Uterus (tissue), 4 donors: ENCODE results near the gene NOC4L. TPM values are rescaled to one million over a fixed set of nuclear protein-coding genes. Genes with fewer than 3 reads are reported as not detected.
"Not testable (repeated sequence)": the region's sequence is repeated elsewhere in the genome, so short reads cannot be mapped to it uniquely, and the experiment has no call there.

Source experiments
- DNase-seq, 2 donors: peaks; one replicate each; pipeline ENCODE4 v3.0.0-alpha.2; 2019 to 2020
- H3K27ac ChIP-seq, 2 donors: fragments of 200-600 bp; sonication (generic); 1 replicate in 1 of 2; 2 replicates in 1 of 2; pipeline ENCODE4 v1.5.1; 2016 to 2018
- H3K27me3 ChIP-seq, 2 donors: fragments of 200-600 bp; sonication (generic); one replicate each; pipeline ENCODE4 v1.5.1; 2018 to 2019; ENCODE audit warnings: control low read depth in 1 of 2
- H3K36me3 ChIP-seq, 2 donors: fragments of 200-600 bp; sonication (generic); one replicate each; pipeline ENCODE4 v1.5.1; 2019; ENCODE audit warnings: control low read depth in 1 of 2
- H3K4me1 ChIP-seq, 2 donors: fragments of 200-600 bp; sonication (generic); one replicate each; pipeline ENCODE4 v1.5.1; 2018 to 2019; ENCODE audit warnings: control low read depth in 1 of 2
- H3K4me3 ChIP-seq, 2 donors: fragments of 200-600 bp; sonication (generic); 1 replicate in 1 of 2; 2 replicates in 1 of 2; pipeline ENCODE4 v1.5.1; 2018 to 2019; ENCODE audit warnings: mild to moderate bottlenecking in 1 of 2
- H3K9me3 ChIP-seq, 2 donors: fragments of 200-600 bp; sonication (generic); one replicate each; pipeline ENCODE4 v1.5.1; 2019; ENCODE audit warnings: control low read depth in 1 of 2
- CTCF ChIP-seq, 4 experiments: fragments of 200-600 bp in 2 of 4; fragments of 450-650 bp in 2 of 4; sonication (generic) in 2 of 4; IDR thresholded peaks; one replicate each; pipeline ENCODE4 v1.5.1; 2016 to 2019; ENCODE audit warnings: antibody characterized with exemption in 4 of 4, mild to moderate bottlenecking in 2 of 4, moderate library complexity in 1 of 4
- POLR2A ChIP-seq, 2 donors: fragments of 450-650 bp; IDR thresholded peaks; one replicate each; pipeline ENCODE4 v1.6.1; 2016; ENCODE audit warnings: antibody characterized with exemption in 2 of 2, mild to moderate bottlenecking in 1 of 2, moderate library complexity in 1 of 2
- intact Hi-C: fragments of 100-400 bp; cut with DNase I; formaldehyde crosslinking; loops from one replicate; pipeline ENCODE4 v1.15.1; 2023; ENCODE audit warnings: low total_unique reads
- total RNA-seq, 4 donors: library from RNA; depleted of rRNA in 3 of 4; stranded (reverse); fragments of >200 nt in 3 of 4; gene quantifications; one replicate each; pipeline versions ENCODE4 v1.1.0 to v1.2.4, GENCODE V29; 2014 to 2023
- donor health status: DM: yes; HTN: yes; CAD: no.

Gene NOC4L
- total RNA-seq, 4 donors from 2014 or later, result 9.4 to 15.4 TPM; not detected in 2

- intact Hi-C loops, result no loop called here
- Histone ChIP-seq H3K36me3 (no peaks in the 10 kb centered on the region), H3K9me3 (no peaks in the 10 kb centered on the region), H3K4me3 (no peak overlapping the region), H3K27me3 (no peaks in the 10 kb centered on the region), H3K4me1 (peaks cover 0 to 9% of the 10 kb centered on the region in 2 donors), H3K27ac (no peak overlapping the region)
- no peak for TF ChIP-seq CTCF (IDR thresholded peaks at IDR 0.05)
- TF ChIP-seq POLR2A (IDR thresholded peaks at IDR 0.05), result no peak
- no peak for DNase-seq
These were observed 4.2 kb downstream of the NOC4L start for GRCh38 chr12:132148368-132149045.

GRCh38 chr12:132149526-132149925 lies 5.3 kb downstream of the NOC4L start:
- H3K36me3 ChIP-seq, DNase-seq, H3K27me3 ChIP-seq: not testable (repeated sequence)

GRCh38 chr12:132150780-132151144 lies 6.5 kb downstream of the NOC4L start:
- H3K27me3 ChIP-seq, result no peaks in the 10 kb centered on the region
- TF ChIP-seq POLR2A (IDR thresholded peaks at IDR 0.05) (no peak), CTCF (IDR thresholded peaks at IDR 0.05) (no peak)
- H3K9me3 ChIP-seq, result no peaks in the 10 kb centered on the region
- no peak overlapping the region for H3K27ac ChIP-seq
- H3K4me3 ChIP-seq, result no peak overlapping the region
- H3K4me1 ChIP-seq, result peaks cover 0 to 9% of the 10 kb centered on the region in 2 donors
- no peak for DNase-seq
- H3K36me3 ChIP-seq, result no peaks in the 10 kb centered on the region
- intact Hi-C loops, result no loop called here

More at GRCh38 chr12:132149526-132149925, 5.3 kb downstream of the NOC4L start:
- H3K27ac ChIP-seq, H3K4me3 ChIP-seq, H3K9me3 ChIP-seq, intact Hi-C loops: not testable (repeated sequence)
- H3K4me1 ChIP-seq, result peaks cover 0 to 16% of the 10 kb centered on the region in 2 donors

- no peak overlapping the region for H3K4me3 ChIP-seq
- TF ChIP-seq CTCF (IDR thresholded peaks at IDR 0.05) (no peak), POLR2A (IDR thresholded peaks at IDR 0.05) (no peak)
- intact Hi-C loops, result no loop called here
- H3K27ac ChIP-seq, result no peak overlapping the region
- no peak for DNase-seq
- no peaks in the 10 kb centered on the region for H3K9me3 ChIP-seq
- H3K27me3 ChIP-seq, result no peaks in the 10 kb centered on the region
- H3K36me3 ChIP-seq, result no peaks in the 10 kb centered on the region
- H3K4me1 ChIP-seq, result peaks cover 0 to 9% of the 10 kb centered on the region in 2 donors
These were observed 7.0 kb downstream of the NOC4L start for GRCh38 chr12:132151145-132151765.

- no peak for DNase-seq
- Histone ChIP-seq H3K4me3 (no peak overlapping the region), H3K4me1 (peaks cover 0 to 9% of the 10 kb centered on the region in 2 donors), H3K27me3 (no peaks in the 10 kb centered on the region), H3K27ac (no peak overlapping the region), H3K9me3 (no peaks in the 10 kb centered on the region), H3K36me3 (no peaks in the 10 kb centered on the region)
- intact Hi-C loops, result no loop called here
- no peak for TF ChIP-seq POLR2A (IDR thresholded peaks at IDR 0.05)
- no peak for TF ChIP-seq CTCF (IDR thresholded peaks at IDR 0.05)
These were observed 7.6 kb downstream of the NOC4L start for GRCh38 chr12:132151766-132152410.
